Neural progenitor cell (in vitro differentiated cells): ENCODE measurements around the gene NACAD. TPM values are rescaled to one million over a fixed set of nuclear protein-coding genes. Genes with fewer than 3 reads are reported as not detected.
A peak's percentile ranks its signal among the peaks of the same experiment; 100 is the strongest.
"Not testable (repeated sequence)": the region's sequence is repeated elsewhere in the genome, so short reads cannot be mapped to it uniquely, and the experiment has no call there.

Experiments
- DNase-seq: peaks from one replicate; pipeline ENCODE4 v3.0.0-alpha.2; 2016; ENCODE audit warnings: low spot score
- H2AFZ ChIP-seq: fragments of 200-600 bp; sonication (generic); replicated peaks from 2 replicates; pipeline ENCODE4 v1.6.1; 2016; ENCODE audit warnings: antibody characterized with exemption
- H3F3A ChIP-seq: fragments of 200-600 bp; sonication (generic); 2 replicates; pipeline ENCODE4 v1.6.1; 2016; ENCODE audit warnings: antibody characterized with exemption, low read depth
- H3K27ac ChIP-seq: fragments of 200-600 bp; sonication (generic); 2 replicates; pipeline ENCODE4 v1.5.1; 2016; ENCODE audit warnings: mild to moderate bottlenecking
- H3K27me3 ChIP-seq: fragments of 200-600 bp; sonication (generic); 2 replicates; pipeline ENCODE4 v1.6.1; 2016; ENCODE audit warnings: mild to moderate bottlenecking, moderate library complexity
- H3K36me3 ChIP-seq: fragments of 200-600 bp; sonication (generic); 2 replicates; pipeline ENCODE4 v1.5.1; 2016
- H3K4me1 ChIP-seq: fragments of 200-600 bp; sonication (generic); 2 replicates; pipeline ENCODE4 v1.6.1; 2016; ENCODE audit warnings: mixed run types
- H3K4me2 ChIP-seq: fragments of 200-600 bp; sonication (generic); 2 replicates; pipeline ENCODE4 v1.6.1; 2016
- H3K4me3 ChIP-seq: fragments of 200-600 bp; sonication (generic); 2 replicates; pipeline ENCODE4 v1.5.1; 2016
- H3K79me2 ChIP-seq: fragments of 200-600 bp; sonication (generic); 2 replicates; pipeline ENCODE4 v1.6.1; 2016; ENCODE audit warnings: low read depth
- H3K9ac ChIP-seq: fragments of 200-600 bp; sonication (generic); 2 replicates; pipeline ENCODE4 v1.6.1; 2016
- H3K9me3 ChIP-seq: fragments of 200-600 bp; sonication (generic); 2 replicates; pipeline ENCODE4 v1.5.1; 2016; ENCODE audit warnings: low read depth
- H4K20me1 ChIP-seq: fragments of 200-600 bp; sonication (generic); 2 replicates; pipeline ENCODE4 v1.6.1; 2016; ENCODE audit warnings: low read depth
- H3K27ac Mint-ChIP-seq: 3 replicates; pipeline ENCODE4 v1.8.0; 2021; ENCODE audit warnings: mixed read lengths
- H3K27me3 Mint-ChIP-seq: 2 replicates; pipeline ENCODE4 v1.8.0; 2022; ENCODE audit warnings: low read depth, mild to moderate bottlenecking, inconsistent platforms, moderate library complexity, mixed read lengths; ENCODE audit not compliant: insufficient read depth
- H3K36me3 Mint-ChIP-seq: 3 replicates; pipeline ENCODE4 v1.8.0; 2021; ENCODE audit warnings: mixed read lengths
- H3K4me1 Mint-ChIP-seq: 3 replicates; pipeline ENCODE4 v1.8.0; 2021; ENCODE audit warnings: mixed read lengths
- H3K4me3 Mint-ChIP-seq: 3 replicates; pipeline ENCODE4 v1.8.0; 2021; ENCODE audit warnings: mild to moderate bottlenecking, moderate library complexity, mixed read lengths
- H3K9me3 Mint-ChIP-seq: 3 replicates; pipeline ENCODE4 v1.8.0; 2020; ENCODE audit warnings: mixed read lengths
- EZH2 ChIP-seq: fragments of 200-600 bp; sonication (generic); IDR thresholded peaks from 2 replicates; pipeline ENCODE4 v1.6.1; 2017; ENCODE audit warnings: antibody characterized with exemption, mild to moderate bottlenecking, moderate library complexity
- EZH2phosphoT487 ChIP-seq: fragments of 200-600 bp; sonication (generic); IDR thresholded peaks from 2 replicates; pipeline ENCODE4 v1.6.1; 2017; ENCODE audit warnings: antibody characterized with exemption
- total RNA-seq: library from RNA; depleted of rRNA; stranded (reverse); fragments of >200 nt; gene quantifications from 2 replicates; pipeline ENCODE4 v1.2.3, GENCODE V29; 2015; ENCODE audit warnings: low replicate concordance
- TF ChIP-seq, protein P1 (sequence below): fragments of 200-600 bp; sonication (generic); IDR thresholded peaks from 2 replicates; pipeline ENCODE4 v1.5.1; 2017; ENCODE audit warnings: antibody characterized with exemption, mild to moderate bottlenecking

Gene NACAD
- total RNA-seq, 1 donor from 2014 or later, result 0.39 TPM

- Histone ChIP-seq H3K4me2 (no peak overlapping the region), H3K36me3 (no peaks in the 10 kb centered on the region), H2AFZ (no peak overlapping the region), H3K4me3 (no peak overlapping the region), H3K9me3 (no peaks in the 10 kb centered on the region), H3K9ac (no peak overlapping the region), H3K27ac (no peak overlapping the region), H3K4me1 (peaks cover 1% of the 10 kb centered on the region), H3F3A (peaks cover 1% of the 10 kb centered on the region), H3K27me3 (peaks cover 44% of the 10 kb centered on the region), H3K79me2 (peaks cover under 1% of the 10 kb centered on the region), H4K20me1 (no peaks in the 10 kb centered on the region)
- no peak overlapping the region for H3K27ac Mint-ChIP-seq
- DNase-seq, result no peak
- peaks cover 4% of the 10 kb centered on the region for H3K27me3 Mint-ChIP-seq
- peaks cover 3% of the 10 kb centered on the region for H3K4me1 Mint-ChIP-seq
- H3K4me3 Mint-ChIP-seq, result no peak overlapping the region
- no peaks in the 10 kb centered on the region for H3K36me3 Mint-ChIP-seq
- no peaks in the 10 kb centered on the region for H3K9me3 Mint-ChIP-seq
- TF ChIP-seq EZH2phosphoT487 (no peak), EZH2 (no peak)
Measured at GRCh38 chr7:45117582-45117981, 28.8 kb upstream of the NACAD start.

GRCh38 chr7:45116048-45116447 lies 27.3 kb upstream of the NACAD start:
- Histone ChIP-seq H3K36me3 (no peaks in the 10 kb centered on the region), H3K79me2 (peaks cover 9% of the 10 kb centered on the region), H2AFZ (no peak overlapping the region), H3K4me3 (no peak overlapping the region), H3F3A (peaks cover 10% of the 10 kb centered on the region), H4K20me1 (no peaks in the 10 kb centered on the region), H3K9ac (no peak overlapping the region), H3K27ac (no peak overlapping the region), H3K27me3 (peaks cover 44% of the 10 kb centered on the region), H3K9me3 (no peaks in the 10 kb centered on the region), H3K4me1 (peaks cover 5% of the 10 kb centered on the region), H3K4me2 (no peak overlapping the region)
- Mint-ChIP-seq H3K27ac (no peak overlapping the region), H3K4me3 (no peak overlapping the region), H3K27me3 (peaks cover 4% of the 10 kb centered on the region), H3K4me1 (peaks cover 11% of the 10 kb centered on the region), H3K36me3 (no peaks in the 10 kb centered on the region), H3K9me3 (no peaks in the 10 kb centered on the region)
- no peak for DNase-seq
- TF ChIP-seq, protein P1, sequence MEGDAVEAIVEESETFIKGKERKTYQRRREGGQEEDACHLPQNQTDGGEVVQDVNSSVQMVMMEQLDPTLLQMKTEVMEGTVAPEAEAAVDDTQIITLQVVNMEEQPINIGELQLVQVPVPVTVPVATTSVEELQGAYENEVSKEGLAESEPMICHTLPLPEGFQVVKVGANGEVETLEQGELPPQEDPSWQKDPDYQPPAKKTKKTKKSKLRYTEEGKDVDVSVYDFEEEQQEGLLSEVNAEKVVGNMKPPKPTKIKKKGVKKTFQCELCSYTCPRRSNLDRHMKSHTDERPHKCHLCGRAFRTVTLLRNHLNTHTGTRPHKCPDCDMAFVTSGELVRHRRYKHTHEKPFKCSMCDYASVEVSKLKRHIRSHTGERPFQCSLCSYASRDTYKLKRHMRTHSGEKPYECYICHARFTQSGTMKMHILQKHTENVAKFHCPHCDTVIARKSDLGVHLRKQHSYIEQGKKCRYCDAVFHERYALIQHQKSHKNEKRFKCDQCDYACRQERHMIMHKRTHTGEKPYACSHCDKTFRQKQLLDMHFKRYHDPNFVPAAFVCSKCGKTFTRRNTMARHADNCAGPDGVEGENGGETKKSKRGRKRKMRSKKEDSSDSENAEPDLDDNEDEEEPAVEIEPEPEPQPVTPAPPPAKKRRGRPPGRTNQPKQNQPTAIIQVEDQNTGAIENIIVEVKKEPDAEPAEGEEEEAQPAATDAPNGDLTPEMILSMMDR, result no peak
- TF ChIP-seq EZH2phosphoT487, result no peak
- no peak for TF ChIP-seq EZH2

- peaks cover 4% of the 10 kb centered on the region for H3K27me3 Mint-ChIP-seq
- peaks cover 5% of the 10 kb centered on the region for H3K4me1 ChIP-seq
- no peaks in the 10 kb centered on the region for H3K9me3 ChIP-seq
- peaks cover 10% of the 10 kb centered on the region for H3F3A ChIP-seq
- H3K4me1 Mint-ChIP-seq, result peaks cover 17% of the 10 kb centered on the region
- no peak for DNase-seq
- H3K9ac ChIP-seq, result no peak overlapping the region
- no peak overlapping the region for H3K4me3 ChIP-seq
- peaks cover 20% of the 10 kb centered on the region for H3K79me2 ChIP-seq
- H3K27ac ChIP-seq, result no peak overlapping the region
- H3K9me3 Mint-ChIP-seq, result no peaks in the 10 kb centered on the region
- peaks cover 3% of the 10 kb centered on the region for H3K36me3 Mint-ChIP-seq
- peaks cover 44% of the 10 kb centered on the region for H3K27me3 ChIP-seq
- no peak overlapping the region for H2AFZ ChIP-seq
- no peak overlapping the region for H3K4me2 ChIP-seq
- H3K4me3 Mint-ChIP-seq, result no peak overlapping the region
- no peaks in the 10 kb centered on the region for H4K20me1 ChIP-seq
- no peak overlapping the region for H3K27ac Mint-ChIP-seq
- no peak for TF ChIP-seq EZH2phosphoT487
- TF ChIP-seq, protein P1, result no peak
- no peak for TF ChIP-seq EZH2
- no peaks in the 10 kb centered on the region for H3K36me3 ChIP-seq
Measured at GRCh38 chr7:45114926-45115325, 26.2 kb upstream of the NACAD start.

DNA sequence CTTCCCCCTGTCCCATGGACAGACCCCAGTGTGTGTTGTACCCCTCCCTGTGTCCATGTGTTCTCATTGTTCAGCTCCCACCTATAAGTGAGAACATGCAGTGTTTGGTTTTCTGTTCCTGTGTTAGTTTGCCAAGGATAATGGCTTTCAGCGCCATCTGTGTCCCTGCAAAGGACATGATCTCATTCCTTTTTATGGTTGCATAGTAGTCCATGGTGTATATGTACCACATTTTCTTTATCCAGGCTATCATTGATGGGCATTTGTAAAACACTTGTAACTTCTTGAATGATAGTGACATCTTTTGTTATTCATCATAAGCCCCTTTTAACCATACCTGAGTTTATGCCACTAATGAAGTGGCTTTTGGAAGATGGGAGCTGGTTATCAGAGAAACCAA lies 25.5 kb upstream of the NACAD start:
- not testable (repeated sequence) for H3K9me3 Mint-ChIP-seq, H3K4me3 ChIP-seq, H3K4me2 ChIP-seq, H3K36me3 Mint-ChIP-seq, H3K27ac Mint-ChIP-seq, H4K20me1 ChIP-seq, H3K9ac ChIP-seq, H3K27ac ChIP-seq, H3K4me1 ChIP-seq, H2AFZ ChIP-seq, H3K9me3 ChIP-seq, H3K36me3 ChIP-seq, DNase-seq, H3K27me3 Mint-ChIP-seq
- Histone ChIP-seq H3F3A (peaks cover 10% of the 10 kb centered on the region), H3K79me2 (peaks cover 27% of the 10 kb centered on the region), H3K27me3 (peaks cover 44% of the 10 kb centered on the region)
- Mint-ChIP-seq H3K4me3 (peak overlapping the region; percentile 33), H3K4me1 (peaks cover 18% of the 10 kb centered on the region)
